CD14-positive monocyte (primary cell): ENCODE data around the gene FAP. TPM values are rescaled to one million over a fixed set of nuclear protein-coding genes. Genes with fewer than 3 reads are reported as not detected.

Source experiments
- DNase-seq, 3 donors: peaks; one replicate each; pipeline ENCODE4 v3.0.0-alpha.2; 2011 to 2022
- H2AFZ ChIP-seq: 2 replicates; pipeline ENCODE4 v1.6.0; 2012; ENCODE audit warnings: mild to moderate bottlenecking, low read depth, low read length, inconsistent platforms; ENCODE audit not compliant: insufficient read depth, poor library complexity, severe bottlenecking
- H3K27ac ChIP-seq, 2 donors: 1 replicate in 1 of 2; 2 replicates in 1 of 2; pipeline ENCODE4 v1.5.1; 2012 to 2013; ENCODE audit warnings: low read length in 2 of 2, control low read depth in 1 of 2, inconsistent platforms in 1 of 2, low read depth in 1 of 2, mild to moderate bottlenecking in 1 of 2
- H3K27me3 ChIP-seq, 2 donors: one replicate each; pipeline versions ENCODE4 v1.6.0 to v1.6.1; 2011 to 2013; ENCODE audit warnings: low read length in 2 of 2; ENCODE audit not compliant: control insufficient read depth in 2 of 2, insufficient read depth in 2 of 2
- H3K36me3 ChIP-seq, 2 donors: replicated peaks in 1 of 2; 1 replicate in 1 of 2; 2 replicates in 1 of 2; pipeline versions ENCODE4 v1.5.1 to v1.6.1; 2012 to 2013; ENCODE audit warnings: low read length in 2 of 2, control low read depth in 1 of 2, inconsistent platforms in 1 of 2, mild to moderate bottlenecking in 1 of 2; ENCODE audit not compliant: insufficient read depth in 2 of 2, control insufficient read depth in 1 of 2
- H3K4me1 ChIP-seq, 2 donors: 1 replicate in 1 of 2; 2 replicates in 1 of 2; pipeline versions ENCODE4 v1.5.1 to v1.6.1; 2012 to 2013; ENCODE audit warnings: low read length in 2 of 2, control low read depth in 1 of 2, inconsistent platforms in 1 of 2, mild to moderate bottlenecking in 1 of 2, moderate library complexity in 1 of 2; ENCODE audit not compliant: insufficient read depth in 2 of 2, control insufficient read depth in 1 of 2
- H3K4me2 ChIP-seq: replicated peaks from 2 replicates; pipeline ENCODE3; 2012; ENCODE audit warnings: low read length, moderate library complexity, mild to moderate bottlenecking; ENCODE audit not compliant: poor library complexity, severe bottlenecking; ENCODE audit errors: extremely low read depth
- H3K4me3 ChIP-seq, 3 experiments: fragments of 200-600 bp in 1 of 3; sonication (generic) in 1 of 3; replicated peaks in 1 of 3; 1 replicate in 2 of 3; 2 replicates in 1 of 3; pipeline ENCODE4 v1.5.1; 2011 to 2013; ENCODE audit warnings: low read length in 3 of 3, mild to moderate bottlenecking in 3 of 3, control low read depth in 2 of 3, low read depth in 2 of 3, inconsistent platforms in 1 of 3, moderate library complexity in 1 of 3
- H3K79me2 ChIP-seq: 2 replicates; pipeline ENCODE4 v1.6.0; 2012; ENCODE audit warnings: mild to moderate bottlenecking, control low read depth, inconsistent platforms, low read length, moderate library complexity; ENCODE audit not compliant: insufficient read depth
- H3K9ac ChIP-seq: 2 replicates; pipeline ENCODE4 v1.6.0; 2017; ENCODE audit warnings: low read length, mild to moderate bottlenecking; ENCODE audit not compliant: insufficient read depth, poor library complexity, severe bottlenecking
- H3K9me3 ChIP-seq, 2 donors: replicated peaks in 1 of 2; 1 replicate in 1 of 2; 2 replicates in 1 of 2; pipeline versions ENCODE4 v1.5.1 to v1.6.1; 2012 to 2013; ENCODE audit warnings: low read length in 2 of 2, control low read depth in 1 of 2; ENCODE audit not compliant: control insufficient read depth in 1 of 2, insufficient read depth in 1 of 2
- H4K20me1 ChIP-seq: 2 replicates; pipeline ENCODE4 v1.6.0; 2012; ENCODE audit warnings: mild to moderate bottlenecking, low read length, control low read depth, moderate library complexity; ENCODE audit not compliant: insufficient read depth
- H3K27ac Mint-ChIP-seq, 7 donors: one replicate each; pipeline ENCODE4 v1.8.0; 2020; ENCODE audit warnings: mild to moderate bottlenecking in 7 of 7, mixed read lengths in 7 of 7, moderate library complexity in 6 of 7, inconsistent platforms in 2 of 7
- H3K27me3 Mint-ChIP-seq, 3 donors: one replicate each; pipeline ENCODE4 v1.8.0; 2021 to 2022; ENCODE audit warnings: low read depth in 3 of 3, mild to moderate bottlenecking in 3 of 3, mixed read lengths in 3 of 3, moderate library complexity in 3 of 3, inconsistent platforms in 1 of 3
- H3K36me3 Mint-ChIP-seq, 2 donors: one replicate each; pipeline ENCODE4 v1.8.0; 2020; ENCODE audit warnings: mixed read lengths in 2 of 2, inconsistent platforms in 1 of 2, mild to moderate bottlenecking in 1 of 2
- H3K4me1 Mint-ChIP-seq: one replicate; pipeline ENCODE4 v1.8.0; 2020; ENCODE audit warnings: mild to moderate bottlenecking, mixed read lengths
- H3K4me3 Mint-ChIP-seq, 2 donors: one replicate each; pipeline ENCODE4 v1.8.0; 2020; ENCODE audit warnings: mild to moderate bottlenecking in 2 of 2, mixed read lengths in 2 of 2, moderate library complexity in 1 of 2
- H3K9me3 Mint-ChIP-seq, 7 donors: one replicate each; pipeline ENCODE4 v1.8.0; 2020 to 2022; ENCODE audit warnings: mixed read lengths in 7 of 7, mild to moderate bottlenecking in 6 of 7, moderate library complexity in 6 of 7, inconsistent platforms in 2 of 7
- CTCF ChIP-seq: fragments of 200-600 bp; IDR thresholded peaks from one replicate; pipeline ENCODE4 v1.8.0; 2022; ENCODE audit warnings: antibody characterized with exemption, mild to moderate bottlenecking
- WGBS: methylation state at CpG from one replicate; pipeline ENCODE4 v1.1.5; 2013; ENCODE audit warnings: missing lambda C conversion rate; ENCODE audit not compliant: insufficient coverage; 5-methylcytosine and 5-hydroxymethylcytosine counted together
- intact Hi-C, 2 donors: fragments of 100-400 bp; cut with micrococcal nuclease; formaldehyde crosslinking; loops; one replicate each; pipeline versions ENCODE4 v1.15.0 to v1.15.1; 2023
- polyA plus RNA-seq, 3 donors: library from polyadenylated mRNA; depleted of rRNA in 1 of 3; unstranded in 2 of 3; stranded (reverse) in 1 of 3; fragments of 300-500 nt in 2 of 3; fragments of >200 nt in 1 of 3; fragmentation: Illumina TruSeq in 2 of 3; gene quantifications; 1 replicate in 2 of 3; 2 replicates in 1 of 3; pipeline ENCODE4 v1.2.3, GENCODE V29; 2012 to 2021

The FAP gene
- polyA plus RNA-seq, 3 donors = not detected

GRCh38 chr2:162184359-162184758 lies 58.9 kb downstream of the FAP start:
- Histone ChIP-seq H3K27ac (no peak overlapping the region), H3K4me1 (no peaks in the 10 kb centered on the region), H3K36me3 (no peaks in the 10 kb centered on the region), H3K79me2 (no peaks in the 10 kb centered on the region), H3K4me2 (no peak overlapping the region), H3K27me3 (no peaks in the 10 kb centered on the region), H3K9me3 (no peaks in the 10 kb centered on the region), H4K20me1 (no peaks in the 10 kb centered on the region), H3K4me3 (no peak overlapping the region), H2AFZ (no peak overlapping the region), H3K9ac (no peak overlapping the region)
- Mint-ChIP-seq H3K4me1 (peaks cover 3% of the 10 kb centered on the region), H3K27ac (no peak overlapping the region), H3K36me3 (no peaks in the 10 kb centered on the region), H3K27me3 (no peaks in the 10 kb centered on the region), H3K4me3 (no peak overlapping the region), H3K9me3 (no peaks in the 10 kb centered on the region)
- intact Hi-C loops = no loop called here
- 94% methylated on average over 6 of the region's 6 CpGs for WGBS
- TF ChIP-seq CTCF = no peak
- no peak for DNase-seq

GRCh38 chr2:162182395-162182794 lies 60.9 kb downstream of the FAP start:
- no peaks in the 10 kb centered on the region for H3K36me3 ChIP-seq
- no peak overlapping the region for H2AFZ ChIP-seq
- no peak for DNase-seq
- Mint-ChIP-seq H3K9me3 (no peaks in the 10 kb centered on the region), H3K27ac (no peak overlapping the region), H3K36me3 (no peaks in the 10 kb centered on the region), H3K4me3 (no peak overlapping the region), H3K27me3 (no peaks in the 10 kb centered on the region), H3K4me1 (peaks cover 3% of the 10 kb centered on the region)
- no peak overlapping the region for H3K9ac ChIP-seq
- TF ChIP-seq CTCF = no peak
- H3K27me3 ChIP-seq = no peaks in the 10 kb centered on the region
- H3K4me1 ChIP-seq = no peaks in the 10 kb centered on the region
- no CpG with 5 or more reads among the region's 2 CpGs for WGBS
- no peaks in the 10 kb centered on the region for H4K20me1 ChIP-seq
- no peak overlapping the region for H3K27ac ChIP-seq
- no peak overlapping the region for H3K4me3 ChIP-seq
- no peaks in the 10 kb centered on the region for H3K9me3 ChIP-seq
- H3K79me2 ChIP-seq = no peaks in the 10 kb centered on the region
- intact Hi-C loops = no loop called here
- no peak overlapping the region for H3K4me2 ChIP-seq
